Stimulated activated CD4-positive, alpha-beta T cell treated with anti-CD3 and anti-CD28 coated beads, Interleukin-2, amount 100 ng/mL, for 48 hours (primary cell): Measurements from ENCODE around the gene CLN3.
"Not testable (repeated sequence)": the region's sequence is repeated elsewhere in the genome, so short reads cannot be mapped to it uniquely, and the experiment has no call there.

Source experiments
- DNase-seq, 2 donors: peaks; one replicate each; pipeline ENCODE4 v3.0.0-alpha.2; 2020

The CLN3 gene

GRCh38 chr16:28513484-28514181 lies 21.8 kb upstream of the CLN3 start:
- no peak for DNase-seq

DNA sequence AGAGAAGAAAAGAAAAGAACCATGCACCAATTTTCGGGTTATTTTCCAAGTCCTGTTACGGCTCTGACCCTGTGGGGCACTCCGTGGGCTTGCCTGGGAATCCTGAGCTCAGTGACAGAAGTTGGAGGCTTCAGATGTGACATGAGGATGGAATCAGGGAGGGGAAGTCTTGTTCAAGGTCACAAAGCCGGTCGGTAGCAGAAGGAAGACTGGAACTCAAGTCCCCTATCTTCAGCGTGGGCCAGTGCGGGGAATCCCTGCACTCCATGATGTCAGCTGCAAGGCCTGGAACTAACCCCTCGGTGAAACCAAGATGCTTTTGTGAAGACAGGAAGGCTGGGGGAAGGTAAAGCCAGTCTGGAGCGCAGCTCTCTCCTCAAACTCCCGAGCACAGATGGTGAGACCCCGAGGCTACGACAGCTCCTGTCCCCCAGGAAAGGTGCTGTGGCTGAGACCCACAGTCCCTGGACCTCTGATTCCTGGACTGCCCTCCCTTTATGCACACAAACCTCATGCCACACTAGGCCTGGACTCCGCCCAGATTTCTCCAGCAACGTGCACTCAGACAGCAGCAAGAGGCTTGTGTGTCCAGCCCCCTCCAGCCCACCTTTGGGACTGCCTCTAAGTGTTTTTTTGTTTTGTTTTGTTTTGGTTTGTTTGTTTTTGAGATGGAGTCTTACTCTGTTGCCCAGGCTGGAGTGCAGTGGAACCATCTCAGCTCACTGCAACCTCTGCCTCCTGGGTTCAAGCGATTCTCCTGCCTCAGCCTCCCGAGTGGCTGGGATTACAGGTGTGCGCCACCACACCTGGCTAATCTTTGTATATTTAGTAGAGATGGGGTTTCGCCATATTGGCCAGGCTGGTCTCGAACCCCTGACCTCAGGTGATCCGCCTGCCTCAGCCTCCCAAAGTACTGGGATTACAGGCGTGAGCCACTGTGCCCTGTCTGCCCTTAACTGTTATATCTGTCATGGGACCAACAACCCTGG lies 20.2 kb upstream of the CLN3 start:
- no peak for DNase-seq

DNA sequence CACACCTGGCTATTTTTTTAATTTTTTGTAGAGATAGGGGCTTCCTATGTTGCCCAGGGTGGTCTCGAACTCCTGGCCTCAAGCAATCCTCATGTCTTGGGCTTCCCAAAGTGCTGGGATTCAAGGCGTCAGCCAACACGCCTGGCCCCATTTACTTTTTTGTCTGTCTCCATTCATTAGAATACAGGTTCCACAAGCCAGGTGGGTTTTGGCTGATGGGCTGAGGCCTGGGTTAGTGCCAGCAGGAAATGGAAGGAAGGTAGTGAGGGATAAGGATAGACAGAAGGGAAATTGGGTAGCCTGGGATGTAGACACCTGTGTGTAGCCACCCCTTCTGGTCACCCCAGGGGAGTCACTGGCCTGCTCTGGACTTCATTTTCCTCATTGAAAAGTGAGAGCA lies 19.2 kb upstream of the CLN3 start:
- no peak for DNase-seq

- no peak for DNase-seq
Measured at GRCh38 chr16:28505489-28506137, 13.7 kb upstream of the CLN3 start.

GRCh38 chr16:28504707-28505404 lies 13.0 kb upstream of the CLN3 start:
- DNase-seq: no peak

- DNase-seq: no peak
Measured at GRCh38 chr16:28503470-28504259, 11.8 kb upstream of the CLN3 start.

- DNase-seq: no peak
Measured at GRCh38 chr16:28502290-28502689, 10.4 kb upstream of the CLN3 start.

- DNase-seq: no peak
Measured at GRCh38 chr16:28501258-28502232, 9.7 kb upstream of the CLN3 start.

DNA sequence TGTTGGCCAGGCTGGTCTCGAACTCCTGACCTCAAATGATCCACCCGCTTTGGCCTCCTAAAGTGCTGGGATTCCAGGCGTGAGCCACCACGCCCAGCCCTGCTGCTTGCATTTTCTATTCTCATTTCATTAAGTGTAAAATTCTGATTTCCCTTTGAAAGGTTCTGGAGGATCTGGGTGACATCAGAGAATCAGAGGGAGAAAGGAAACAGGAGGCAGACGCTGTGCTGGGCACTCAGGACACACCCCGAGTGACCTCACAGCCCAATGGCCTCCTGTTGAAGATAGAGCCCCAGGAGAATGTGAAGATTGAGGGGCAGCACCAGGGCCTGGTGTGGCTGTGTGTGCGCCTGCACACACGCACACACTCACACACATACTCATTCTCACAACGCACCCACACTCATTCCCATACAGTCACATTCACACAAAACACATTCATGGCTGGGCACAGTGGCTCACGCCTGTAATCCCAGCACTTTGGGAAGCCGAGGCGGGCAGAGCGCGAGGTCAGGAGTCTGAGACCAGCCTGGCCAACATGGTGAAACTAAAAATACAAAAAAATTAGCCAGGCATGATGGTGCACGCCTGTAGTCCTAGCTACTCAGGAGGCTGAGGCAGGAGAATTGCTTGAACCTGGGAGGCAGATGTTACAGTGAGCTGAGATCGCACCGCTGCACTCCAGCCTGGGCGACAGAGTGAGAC lies 8.8 kb upstream of the CLN3 start:
- not testable (repeated sequence) for DNase-seq

- DNase-seq: no peak
Measured at GRCh38 chr16:28499854-28500253, 8.0 kb upstream of the CLN3 start.

DNA sequence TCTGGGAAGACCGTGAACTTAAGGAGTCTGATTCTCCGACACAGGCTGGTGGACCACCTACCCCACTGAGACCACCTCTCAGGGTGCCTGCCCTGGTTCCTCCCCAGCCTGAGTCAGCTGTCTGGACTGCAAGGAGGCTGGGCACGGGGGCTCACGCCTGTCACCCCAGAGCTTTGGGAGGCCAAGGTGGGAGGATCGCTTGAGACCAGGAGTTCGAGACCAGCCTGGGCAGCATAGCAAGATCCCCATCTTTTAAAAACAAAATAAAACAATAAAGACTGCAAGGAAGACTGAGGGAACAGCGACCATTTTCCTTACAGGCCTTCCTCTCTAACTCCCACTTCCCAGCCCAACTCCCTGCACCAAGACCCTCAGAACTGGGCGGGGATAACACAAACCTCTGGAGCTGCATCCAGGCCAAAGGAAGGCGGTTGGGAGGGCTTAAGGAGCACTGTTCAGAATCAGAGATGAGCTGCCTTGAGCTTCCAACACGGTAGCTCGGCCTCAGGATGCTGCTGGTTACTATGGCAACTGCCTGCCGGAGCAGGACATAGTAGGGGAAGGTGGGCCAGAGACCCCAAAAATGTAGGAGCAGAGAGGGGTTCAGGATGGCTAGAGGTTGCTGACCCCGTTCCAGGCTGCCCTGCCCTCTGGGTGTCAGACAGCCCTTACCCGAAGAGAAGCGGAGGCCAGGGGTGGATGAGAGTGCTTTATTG lies 7.0 kb upstream of the CLN3 start:
- no peak for DNase-seq

GRCh38 chr16:28497861-28498599 lies 6.2 kb upstream of the CLN3 start:
- DNase-seq: no peak

DNA sequence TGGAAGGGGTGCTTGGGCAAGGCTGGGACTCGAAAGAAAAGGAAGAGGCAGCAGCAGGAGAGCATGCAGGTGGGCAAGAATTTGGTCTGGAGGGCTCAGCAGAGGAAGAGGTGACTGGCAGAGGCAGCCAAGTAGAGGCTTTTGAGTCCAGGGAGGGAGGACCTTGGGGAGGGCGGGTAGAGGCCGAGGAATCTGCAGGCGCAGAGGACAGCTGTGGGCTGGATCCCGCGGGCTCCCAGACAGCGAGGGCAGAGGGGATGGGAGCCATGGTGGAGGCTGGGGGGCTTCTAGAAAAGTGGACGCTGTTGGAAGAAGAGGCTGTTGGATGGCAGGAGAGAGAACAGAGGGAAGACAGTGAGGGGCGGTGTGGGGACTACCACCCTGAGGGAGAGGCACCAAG lies 5.5 kb upstream of the CLN3 start:
- no peak for DNase-seq

DNA sequence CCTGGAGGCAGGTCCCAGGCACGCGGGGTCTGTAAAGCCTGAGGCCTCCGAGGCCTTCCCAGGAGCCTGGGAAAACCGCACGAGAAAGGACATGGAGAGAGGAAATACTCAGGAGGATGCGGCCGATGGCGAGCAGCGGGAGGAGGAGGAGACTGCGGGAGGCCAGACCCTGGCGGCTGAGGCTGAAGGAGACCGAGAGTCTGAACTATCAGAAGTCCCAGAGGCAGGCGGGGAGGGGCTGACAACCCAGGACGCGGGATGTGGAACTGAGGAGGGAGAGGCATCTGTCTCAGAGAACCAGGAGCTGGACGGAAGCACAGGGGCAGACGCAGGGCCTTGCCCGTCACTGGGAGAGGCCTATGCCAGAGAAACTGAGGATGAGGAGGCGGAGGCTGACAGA lies 5.0 kb upstream of the CLN3 start:
- DNase-seq: no peak

- no peak for DNase-seq
Measured at GRCh38 chr16:28495795-28496749, 4.2 kb upstream of the CLN3 start.

DNA sequence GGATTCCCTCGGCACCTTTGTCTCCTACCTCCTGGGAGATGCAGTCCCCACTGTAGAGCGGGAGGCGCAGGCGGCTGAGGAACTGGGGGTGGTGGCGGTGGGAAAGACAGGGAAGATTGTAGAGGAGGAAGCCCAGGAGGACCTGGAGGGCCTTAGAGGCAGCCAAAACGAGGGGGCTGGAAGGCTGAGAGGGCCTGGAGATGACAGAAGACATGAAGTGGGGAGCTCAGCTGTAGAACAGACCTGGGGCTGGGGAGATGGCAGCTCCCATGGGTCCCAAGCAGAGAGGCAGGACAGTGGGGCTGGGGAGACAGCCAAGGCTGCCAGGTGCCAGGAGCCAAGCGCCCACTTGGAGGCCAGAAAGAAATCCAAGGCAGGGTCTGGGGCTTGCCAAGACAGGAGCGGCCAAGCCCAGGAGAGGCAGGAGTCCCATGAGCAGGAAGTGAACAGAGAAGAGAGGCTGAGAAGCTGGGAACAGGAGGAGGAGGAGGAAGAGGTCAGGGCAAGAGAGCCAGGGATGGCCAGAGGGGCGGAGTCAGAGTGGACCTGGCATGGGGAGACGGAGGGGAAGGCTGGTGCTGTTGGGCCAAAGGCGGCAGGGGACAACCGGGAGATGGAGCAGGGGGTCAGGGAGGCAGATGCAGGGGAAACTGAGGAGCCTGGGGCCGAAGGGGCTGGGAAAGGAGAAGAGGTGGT lies 3.4 kb upstream of the CLN3 start:
- DNase-seq: no peak
